Measurements from ENCODE around the gene SGCG.
"Not testable (repeated sequence)": the region's sequence is repeated elsewhere in the genome, so short reads cannot be mapped to it uniquely, and the experiment has no call there.

SGCG gene

GRCh38 chr13:23292586-23292985 lies 111.8 kb downstream of the SGCG start:
- TF ChIP-seq CTCF (IDR thresholded peaks at IDR 0.05; ENCODE audit: low read depth, low read length, poor library complexity, severe bottlenecking): no peak
- TF ChIP-seq EZH2phosphoT487 (IDR thresholded peaks at IDR 0.05; ENCODE audit: borderline replicate concordance, low read length): no peak
- Histone ChIP-seq H3K4me1 (ENCODE audit: control insufficient read depth, low read length) (no peaks in the 10 kb centered on the region), H3K27ac (ENCODE audit: low read depth, low read length) (no peak overlapping the region), H4K20me1 (ENCODE audit: control insufficient read depth, insufficient read depth, low read depth, low read length) (no peaks in the 10 kb centered on the region), H3K4me2 (ENCODE audit: low read length) (no peak overlapping the region), H3K9me3 (ENCODE audit: control insufficient read depth, insufficient read depth, low read length) (no peaks in the 10 kb centered on the region), H3F3A (ENCODE audit: control insufficient read depth, insufficient read depth) (no peaks in the 10 kb centered on the region), H3K27me3 (ENCODE audit: control insufficient read depth, low read length) (no peaks in the 10 kb centered on the region), H3K4me3 (ENCODE audit: low read length) (no peak overlapping the region), H3K36me3 (ENCODE audit: control insufficient read depth, low read length) (no peaks in the 10 kb centered on the region), H3K79me2 (ENCODE audit: control insufficient read depth, low read length) (no peaks in the 10 kb centered on the region), H3K9me2 (replicated peaks; ENCODE audit: control insufficient read depth, low read length) (no peaks in the 10 kb centered on the region)

DNA sequence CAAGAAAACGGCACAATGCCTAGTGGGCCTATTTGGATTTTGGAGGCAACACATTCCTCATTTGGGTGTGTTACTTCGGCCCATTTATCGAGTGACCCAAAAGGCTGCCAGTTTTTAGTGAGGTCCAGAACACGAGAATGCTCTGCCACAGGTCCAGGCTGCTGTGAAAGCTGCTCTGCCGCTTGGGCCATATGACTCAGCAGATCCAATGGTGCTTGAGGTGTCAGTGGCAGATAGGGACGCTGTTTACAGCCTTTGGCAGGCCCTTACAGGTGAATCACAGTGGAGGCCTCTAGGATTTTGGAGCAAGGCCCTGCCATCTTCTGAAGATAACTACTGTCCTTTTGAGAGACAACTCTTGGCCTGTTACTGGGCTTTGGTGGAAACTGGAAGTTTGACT lies 134.1 kb downstream of the SGCG start:
- not testable (repeated sequence) for H3K27me3 ChIP-seq (ENCODE audit: control insufficient read depth, low read length); H4K20me1 ChIP-seq (ENCODE audit: control insufficient read depth, insufficient read depth, low read depth, low read length); H3K4me2 ChIP-seq (ENCODE audit: low read length); H3K9me3 ChIP-seq (ENCODE audit: control insufficient read depth, insufficient read depth, low read length); H3K79me2 ChIP-seq (ENCODE audit: control insufficient read depth, low read length); H3K4me1 ChIP-seq (ENCODE audit: control insufficient read depth, low read length); H3K27ac ChIP-seq (ENCODE audit: low read depth, low read length); H3K4me3 ChIP-seq (ENCODE audit: low read length); H3F3A ChIP-seq (ENCODE audit: control insufficient read depth, insufficient read depth); H3K36me3 ChIP-seq (ENCODE audit: control insufficient read depth, low read length); H3K9me2 ChIP-seq (replicated peaks; ENCODE audit: control insufficient read depth, low read length)

DNA sequence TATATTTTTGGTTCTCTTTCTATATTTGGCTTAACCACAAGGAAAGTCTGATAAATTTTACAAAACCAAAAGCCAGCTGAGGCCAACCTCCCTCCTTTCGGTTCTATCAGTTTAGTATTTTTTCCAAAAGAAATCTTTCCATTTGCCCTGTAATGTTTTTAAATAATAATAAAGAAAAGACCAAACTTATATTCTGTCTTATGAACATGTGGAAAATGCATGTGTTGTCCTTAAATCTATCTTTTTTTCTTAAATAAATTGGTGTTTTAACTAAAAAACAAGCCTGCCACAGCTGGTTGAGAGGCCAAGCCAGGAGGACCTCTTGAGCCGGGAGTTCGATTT lies 139.1 kb downstream of the SGCG start:
- Histone ChIP-seq H3K27ac (ENCODE audit: low read depth, low read length) (no peak overlapping the region), H3F3A (ENCODE audit: control insufficient read depth, insufficient read depth) (no peaks in the 10 kb centered on the region), H3K4me2 (ENCODE audit: low read length) (no peak overlapping the region)

DNA sequence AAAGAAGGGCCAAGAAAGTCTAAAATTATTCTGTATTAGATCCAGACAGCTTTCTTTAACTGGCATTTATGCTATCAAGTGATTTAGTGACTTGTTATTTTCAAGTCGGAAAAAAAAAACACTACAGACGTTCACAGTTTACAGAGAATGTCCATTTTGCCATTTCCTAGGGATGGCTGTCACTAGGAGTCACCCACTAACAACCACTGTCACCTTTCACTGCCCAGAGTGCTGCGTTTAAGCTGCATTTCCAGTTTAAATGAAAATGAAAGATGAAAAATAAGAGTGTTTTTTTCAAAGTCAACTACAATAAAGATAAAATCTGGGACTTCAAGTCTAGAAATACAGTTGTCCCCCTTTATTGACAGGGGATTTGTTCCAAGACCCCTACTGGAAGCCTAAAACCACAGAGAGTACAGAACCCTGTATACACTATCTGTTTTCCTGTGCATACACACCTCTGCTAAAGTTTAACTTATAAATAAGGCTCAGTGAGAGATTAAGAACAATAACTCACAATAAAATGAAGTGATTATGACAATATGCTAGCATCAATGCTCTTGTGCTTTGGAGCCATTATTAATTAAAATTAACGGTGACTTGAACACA lies 140.3 kb downstream of the SGCG start:
- 0 out of 2 replicates have a peak, but pooled peaks cover 3% of the 10 kb centered on the region for H3K27me3 ChIP-seq (ENCODE audit: control insufficient read depth, low read length)

More for the DNA sequence above, 139.1 kb downstream of the SGCG start:
- Histone ChIP-seq H3K27me3 (ENCODE audit: control insufficient read depth, low read length) (0 out of 2 replicates have a peak, but pooled peaks cover 3% of the 10 kb centered on the region), H3K4me1 (ENCODE audit: control insufficient read depth, low read length) (no peaks in the 10 kb centered on the region), H3K36me3 (ENCODE audit: control insufficient read depth, low read length) (no peaks in the 10 kb centered on the region), H3K79me2 (ENCODE audit: control insufficient read depth, low read length) (no peaks in the 10 kb centered on the region), H4K20me1 (ENCODE audit: control insufficient read depth, insufficient read depth, low read depth, low read length) (no peaks in the 10 kb centered on the region), H3K9me3 (ENCODE audit: control insufficient read depth, insufficient read depth, low read length) (no peaks in the 10 kb centered on the region), H3K9me2 (replicated peaks; ENCODE audit: control insufficient read depth, low read length) (no peaks in the 10 kb centered on the region), H3K4me3 (ENCODE audit: low read length) (no peak overlapping the region)
- no peak for TF ChIP-seq EZH2phosphoT487 (IDR thresholded peaks at IDR 0.05; ENCODE audit: borderline replicate concordance, low read length)
- no peak for TF ChIP-seq CTCF (IDR thresholded peaks at IDR 0.05; ENCODE audit: low read depth, low read length, poor library complexity, severe bottlenecking)

More for the DNA sequence above, 140.3 kb downstream of the SGCG start:
- H3K36me3 ChIP-seq (ENCODE audit: control insufficient read depth, low read length): no peaks in the 10 kb centered on the region
- no peaks in the 10 kb centered on the region for H3F3A ChIP-seq (ENCODE audit: control insufficient read depth, insufficient read depth)
- H4K20me1 ChIP-seq (ENCODE audit: control insufficient read depth, insufficient read depth, low read depth, low read length): no peaks in the 10 kb centered on the region
- no peaks in the 10 kb centered on the region for H3K79me2 ChIP-seq (ENCODE audit: control insufficient read depth, low read length)
- TF ChIP-seq EZH2phosphoT487 (IDR thresholded peaks at IDR 0.05; ENCODE audit: borderline replicate concordance, low read length): no peak
- no peak for TF ChIP-seq CTCF (IDR thresholded peaks at IDR 0.05; ENCODE audit: low read depth, low read length, poor library complexity, severe bottlenecking)
- no peaks in the 10 kb centered on the region for H3K4me1 ChIP-seq (ENCODE audit: control insufficient read depth, low read length)
- H3K9me3 ChIP-seq (ENCODE audit: control insufficient read depth, insufficient read depth, low read length): no peaks in the 10 kb centered on the region
- H3K27ac ChIP-seq (ENCODE audit: low read depth, low read length): no peak overlapping the region
- no peaks in the 10 kb centered on the region for H3K9me2 ChIP-seq (replicated peaks; ENCODE audit: control insufficient read depth, low read length)
- no peak overlapping the region for H3K4me3 ChIP-seq (ENCODE audit: low read length)
- H3K4me2 ChIP-seq (ENCODE audit: low read length): no peak overlapping the region

All from DOHH2 (cell line).